Mononuclear cell (primary cell): ENCODE data around the gene C3. TPM values are rescaled to one million over a fixed set of nuclear protein-coding genes. Genes with fewer than 3 reads are reported as not detected.

Experiments used
- H3K27me3 ChIP-seq: 2 replicates; pipeline ENCODE4 v1.6.0; 2011; ENCODE audit warnings: low read length, control low read depth; ENCODE audit not compliant: insufficient read depth
- H3K4me1 ChIP-seq: 2 replicates; pipeline ENCODE4 v1.5.1; 2011; ENCODE audit warnings: mild to moderate bottlenecking, low read length, control low read depth; ENCODE audit not compliant: insufficient read depth
- H3K4me3 ChIP-seq: 2 replicates; pipeline ENCODE4 v1.5.1; 2011; ENCODE audit warnings: mild to moderate bottlenecking, low read length, moderate library complexity
- H3K9me3 ChIP-seq: 2 replicates; pipeline ENCODE4 v1.5.1; 2011; ENCODE audit warnings: low read depth, mild to moderate bottlenecking, control low read depth, low read length
- total RNA-seq: library from RNA; depleted of rRNA; stranded (reverse); fragments of >200 nt; gene quantifications from one replicate; pipeline ENCODE4 v1.2.3, GENCODE V29; 2012

Gene C3
- total RNA-seq, 1 donor: 3.1 TPM

DNA sequence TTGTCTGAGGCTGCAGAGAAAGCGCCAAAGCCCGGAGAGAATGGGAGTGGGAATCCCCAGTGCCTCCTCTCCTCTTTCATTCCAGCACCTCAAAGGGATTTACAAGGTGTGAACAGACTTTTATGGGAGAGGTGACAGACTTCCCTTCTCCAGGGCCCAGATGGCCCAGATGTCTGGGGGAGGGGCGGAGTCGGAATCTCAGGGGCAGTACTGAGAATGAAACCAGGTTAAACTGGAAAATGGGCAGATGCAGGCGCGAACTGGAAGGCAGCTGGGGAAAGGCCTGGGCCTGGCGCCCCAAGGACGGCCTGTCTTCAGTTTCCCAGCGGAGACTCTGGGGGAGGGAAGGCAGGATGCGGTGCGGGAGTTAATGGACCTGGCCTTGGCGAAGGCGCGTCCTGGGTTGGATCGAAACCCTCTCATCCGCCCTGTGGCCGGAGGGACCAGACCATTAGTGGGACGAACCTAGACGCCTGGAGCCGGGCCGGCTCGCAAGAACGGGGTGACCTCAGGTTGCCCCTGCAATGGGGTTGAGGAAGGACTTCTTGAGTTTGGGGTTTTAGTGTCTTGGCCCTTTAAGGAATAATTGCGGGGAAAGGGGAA, 18.4 kb upstream of the C3 start:
- Histone ChIP-seq H3K4me1 (peaks cover 54% of the 10 kb centered on the region), H3K9me3 (no peaks in the 10 kb centered on the region), H3K27me3 (no peaks in the 10 kb centered on the region), H3K4me3 (peak overlapping the region; percentile 32)

DNA sequence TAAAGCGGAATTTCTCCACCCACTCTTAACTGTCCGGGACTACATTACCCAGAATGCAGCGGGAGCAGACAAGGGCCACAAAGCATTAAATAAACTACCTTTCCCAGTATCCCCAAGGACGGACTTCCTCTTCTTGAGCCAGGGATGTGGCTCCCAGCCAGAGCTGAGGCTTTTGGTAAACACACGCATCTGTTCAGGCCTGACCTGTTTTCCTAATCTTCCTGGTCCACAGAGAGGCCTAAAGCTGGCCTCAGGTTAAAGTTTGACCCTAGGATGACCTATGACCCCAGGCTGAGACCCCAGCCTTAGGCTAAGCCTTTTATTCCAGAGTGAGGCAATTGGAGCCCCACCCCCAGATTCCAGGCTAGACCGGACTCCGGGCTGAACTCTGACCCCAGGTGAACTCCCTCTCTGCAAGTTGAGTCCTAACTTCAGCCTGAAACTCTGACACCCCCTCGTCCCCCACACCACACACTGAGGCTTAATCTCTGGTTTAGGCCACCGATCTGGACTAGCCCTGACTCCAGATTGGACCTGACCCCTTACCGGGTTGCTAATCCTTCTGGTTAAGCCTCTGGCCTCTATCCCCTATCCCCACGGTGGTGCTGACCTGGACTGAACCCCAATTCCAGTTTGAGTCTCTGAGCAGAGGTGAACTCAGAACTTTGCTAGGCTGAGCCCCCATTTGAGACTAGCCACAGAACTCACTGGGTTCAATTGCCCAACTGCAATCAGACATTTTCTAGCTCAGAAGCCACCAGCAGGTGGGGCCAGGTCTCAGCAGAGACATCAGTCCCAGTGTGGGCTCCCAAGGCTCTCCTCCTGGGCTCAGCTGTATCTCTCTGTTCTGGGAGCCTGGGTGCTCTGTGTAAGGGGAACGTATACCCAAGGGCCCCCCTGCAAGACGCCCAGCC, 17.7 kb upstream of the C3 start:
- H3K4me1 ChIP-seq: peaks cover 54% of the 10 kb centered on the region
- H3K9me3 ChIP-seq: no peaks in the 10 kb centered on the region
- H3K27me3 ChIP-seq: no peaks in the 10 kb centered on the region
- H3K4me3 ChIP-seq: peak overlapping the region; percentile 16

DNA sequence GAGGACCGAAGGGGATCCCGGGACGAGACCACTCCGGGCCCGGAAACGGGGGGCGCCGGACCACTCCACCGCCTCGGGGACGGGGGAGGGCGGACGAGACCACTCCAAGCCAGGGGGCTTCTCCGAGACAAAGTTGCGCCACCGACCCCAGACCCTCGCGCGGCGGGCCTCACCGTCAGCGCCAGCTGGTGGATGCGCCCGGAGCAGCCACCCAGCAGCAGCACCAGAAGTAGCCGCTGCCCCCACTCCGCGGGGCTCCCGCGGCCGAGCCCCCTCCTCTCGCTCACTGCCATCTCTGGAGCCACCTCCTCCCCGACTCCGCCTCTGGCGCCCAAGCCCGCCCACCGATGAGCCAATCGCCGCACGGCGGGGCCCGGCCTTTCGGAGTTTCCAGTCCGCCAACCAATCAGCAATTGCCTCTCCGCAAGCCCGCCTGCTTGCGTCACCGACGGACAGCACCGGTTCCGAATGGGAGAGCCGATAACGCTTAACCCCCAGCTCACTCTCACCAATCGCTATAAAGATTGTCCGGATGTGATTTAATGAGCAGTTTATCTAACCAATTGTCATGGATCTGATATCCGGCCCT, 16.9 kb upstream of the C3 start, which contains the start of gene GPR108:
Gene GPR108 (minus strand): TSS at position 297 of the 589 bp plus-strand sequence. CDS start 4 bp downstream, at position 293.
- Histone ChIP-seq H3K9me3 (no peaks in the 10 kb centered on the region), H3K27me3 (no peaks in the 10 kb centered on the region)

DNA sequence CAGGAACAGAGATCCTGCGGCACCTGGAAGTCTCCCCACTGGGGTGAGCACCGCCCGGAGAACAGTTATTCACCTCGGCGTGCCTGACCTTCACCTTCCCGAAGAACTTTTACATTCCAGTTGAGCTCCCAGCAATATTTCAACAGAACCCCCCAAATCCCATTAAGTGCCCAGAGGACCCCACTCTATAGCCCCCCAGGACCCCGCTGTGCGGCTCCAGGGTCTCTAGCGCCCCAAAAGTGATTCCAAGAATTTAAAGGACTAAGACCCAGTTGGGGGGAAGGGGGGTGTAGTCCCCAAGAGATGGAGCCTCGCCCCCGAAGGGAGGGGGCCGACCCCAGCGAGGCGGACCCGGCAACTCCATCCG, 16.4 kb upstream of the C3 start:
- Histone ChIP-seq H3K27me3 (no peaks in the 10 kb centered on the region), H3K9me3 (no peaks in the 10 kb centered on the region), H3K4me1 (peaks cover 54% of the 10 kb centered on the region), H3K4me3 (peak overlapping the region; percentile 46)

More for the DNA sequence above, 16.9 kb upstream of the C3 start, which contains the start of gene GPR108:
- Histone ChIP-seq H3K4me3 (peak within 1 kb of the TSS; percentile 46), H3K4me1 (peaks cover 54% of the 10 kb centered on the region)

DNA sequence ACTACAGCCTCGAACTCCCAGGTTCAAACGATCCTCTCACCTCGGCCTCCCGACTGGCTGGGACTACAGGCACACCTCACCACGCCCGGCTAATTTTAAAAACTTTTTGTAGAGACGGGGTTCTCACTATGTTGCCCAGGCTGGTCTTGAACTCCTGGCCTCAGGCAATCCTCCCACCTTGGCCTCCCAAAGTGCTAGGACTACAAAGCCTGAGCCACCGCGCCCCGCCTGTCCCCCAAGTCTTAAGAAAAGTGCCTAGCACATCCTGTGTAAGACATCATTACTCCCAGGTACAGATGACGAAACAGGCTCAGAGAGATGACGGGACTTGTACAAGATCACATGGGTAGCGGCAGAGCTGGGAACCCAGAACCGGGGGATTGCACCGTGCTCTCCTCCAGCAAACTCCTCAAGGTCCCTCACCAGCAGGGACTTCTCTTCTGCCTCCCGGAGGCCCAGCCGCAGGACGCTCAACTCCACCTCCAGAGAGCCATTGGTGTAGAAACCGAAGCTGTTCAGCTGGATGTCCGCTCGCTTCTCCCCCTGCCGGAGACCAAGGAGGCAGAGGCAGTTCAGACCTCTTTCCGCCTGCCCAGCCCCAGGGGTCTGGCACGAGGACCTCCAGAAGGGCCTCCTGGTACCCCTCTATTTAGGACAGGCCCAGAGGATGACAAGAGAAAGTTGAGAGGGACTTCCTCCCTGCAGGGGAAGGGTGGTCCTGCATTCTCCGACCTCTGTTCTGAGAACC, 15.9 kb upstream of the C3 start:
- peak overlapping the region; percentile 46 for H3K4me3 ChIP-seq
- H3K4me1 ChIP-seq: peaks cover 51% of the 10 kb centered on the region
- H3K9me3 ChIP-seq: no peaks in the 10 kb centered on the region
- H3K27me3 ChIP-seq: no peaks in the 10 kb centered on the region

DNA sequence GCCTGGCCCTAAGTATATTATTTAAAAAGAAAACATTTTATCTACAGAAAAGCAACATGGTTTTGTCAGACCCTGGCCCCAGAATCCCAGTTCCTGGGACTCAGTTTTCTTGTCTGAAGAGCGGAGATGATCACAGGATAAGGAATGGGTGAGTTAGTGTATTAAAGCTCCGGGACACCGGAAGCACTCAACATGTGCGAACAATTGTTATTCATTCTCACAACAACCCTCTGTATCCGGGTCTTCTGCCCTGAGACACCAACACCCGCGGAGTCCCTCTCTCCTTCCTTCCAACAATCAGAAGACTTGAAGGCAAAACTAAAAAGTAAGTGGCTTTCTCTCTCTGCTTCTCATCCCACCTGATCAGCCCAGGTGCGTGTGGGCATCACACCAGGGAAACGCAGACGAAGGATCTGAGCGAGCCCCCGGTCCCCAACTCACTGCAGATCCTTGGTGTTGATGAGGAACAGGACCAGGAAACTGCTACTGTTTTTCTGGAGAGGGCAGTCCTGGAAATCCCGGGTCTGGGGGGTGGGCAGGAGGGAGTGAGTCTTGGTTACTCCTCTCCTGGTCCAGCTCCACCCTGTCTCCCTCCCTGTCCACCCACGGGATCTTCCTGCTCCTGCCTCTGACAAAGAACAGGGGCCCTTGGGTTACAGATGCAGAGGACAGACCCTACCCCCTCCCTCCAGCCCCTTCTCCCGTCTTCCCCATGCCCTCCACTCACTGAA, 14.9 kb upstream of the C3 start:
- H3K27me3 ChIP-seq: no peaks in the 10 kb centered on the region
- peaks cover 41% of the 10 kb centered on the region for H3K4me1 ChIP-seq
- H3K4me3 ChIP-seq: no peak overlapping the region
- H3K9me3 ChIP-seq: no peaks in the 10 kb centered on the region

DNA sequence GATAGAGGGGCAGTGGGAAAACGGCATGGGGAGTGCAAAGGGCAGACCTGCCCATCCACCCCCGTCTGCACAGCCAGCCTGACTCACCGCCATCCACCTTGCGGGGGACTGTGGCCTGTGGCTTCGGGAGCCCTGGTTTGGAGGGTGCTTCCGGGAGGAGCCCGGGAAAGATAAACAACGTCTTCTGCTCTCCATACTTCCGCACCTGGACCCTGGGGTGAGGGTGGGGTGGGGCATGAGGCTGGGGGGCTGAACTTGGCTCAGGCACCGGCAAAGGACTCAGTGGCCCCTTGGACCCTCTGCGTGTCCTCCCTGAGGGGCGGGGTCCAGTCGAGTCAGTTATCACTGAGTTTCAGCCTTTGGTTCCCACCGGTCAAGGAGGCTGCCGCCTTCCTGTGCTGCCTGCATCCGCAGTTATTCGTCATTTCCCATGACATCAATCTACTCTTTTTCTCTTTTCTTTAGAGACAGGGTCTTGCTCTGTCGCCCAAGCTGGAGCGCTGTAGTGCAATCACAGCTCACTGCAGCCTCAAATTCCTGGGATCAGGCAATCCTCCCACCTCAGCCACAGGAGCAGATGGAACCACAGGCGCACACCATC, 13.7 kb upstream of the C3 start:
- H3K9me3 ChIP-seq: no peaks in the 10 kb centered on the region
- no peak overlapping the region for H3K4me3 ChIP-seq
- no peaks in the 10 kb centered on the region for H3K27me3 ChIP-seq
- peaks cover 41% of the 10 kb centered on the region for H3K4me1 ChIP-seq

DNA sequence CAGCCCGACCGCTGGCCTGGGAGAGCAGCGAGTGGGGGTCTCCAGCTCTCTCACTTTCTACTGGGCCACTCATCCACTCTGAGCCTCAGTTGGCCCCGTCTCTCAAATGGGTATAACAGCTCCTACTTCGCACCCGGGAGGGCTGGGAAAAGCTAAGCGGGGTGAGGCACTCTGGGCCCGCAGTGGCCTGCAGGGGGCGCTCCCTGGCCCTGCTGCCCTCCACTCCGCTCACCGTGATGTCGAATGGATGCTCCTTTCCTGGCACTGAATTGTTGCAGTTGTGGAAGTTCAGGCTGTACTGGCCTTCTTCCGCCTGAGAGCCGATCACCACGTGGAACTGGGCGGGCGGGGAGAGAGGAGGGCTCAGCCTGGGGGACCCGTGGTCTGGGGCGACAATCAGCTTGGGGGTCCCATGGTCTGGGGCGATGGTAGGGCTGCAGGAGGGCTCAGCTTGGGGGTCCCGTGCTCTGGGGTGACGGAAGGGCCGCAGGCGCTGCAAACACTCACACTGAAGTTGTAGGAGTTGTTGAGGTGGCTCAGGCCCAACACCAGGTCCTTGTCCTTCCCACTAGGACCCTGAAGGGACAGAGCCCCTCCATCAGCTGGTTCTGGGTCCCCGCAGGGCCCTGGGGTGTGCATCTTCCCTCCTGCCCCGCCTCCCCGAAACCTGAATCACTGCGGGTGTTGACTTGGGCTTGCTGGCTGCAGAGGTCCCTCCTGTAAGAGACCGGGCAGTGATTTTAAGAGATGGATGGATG, 13.1 kb upstream of the C3 start:
- Histone ChIP-seq H3K27me3 (no peaks in the 10 kb centered on the region), H3K9me3 (no peaks in the 10 kb centered on the region), H3K4me3 (no peak overlapping the region), H3K4me1 (peaks cover 41% of the 10 kb centered on the region)

DNA sequence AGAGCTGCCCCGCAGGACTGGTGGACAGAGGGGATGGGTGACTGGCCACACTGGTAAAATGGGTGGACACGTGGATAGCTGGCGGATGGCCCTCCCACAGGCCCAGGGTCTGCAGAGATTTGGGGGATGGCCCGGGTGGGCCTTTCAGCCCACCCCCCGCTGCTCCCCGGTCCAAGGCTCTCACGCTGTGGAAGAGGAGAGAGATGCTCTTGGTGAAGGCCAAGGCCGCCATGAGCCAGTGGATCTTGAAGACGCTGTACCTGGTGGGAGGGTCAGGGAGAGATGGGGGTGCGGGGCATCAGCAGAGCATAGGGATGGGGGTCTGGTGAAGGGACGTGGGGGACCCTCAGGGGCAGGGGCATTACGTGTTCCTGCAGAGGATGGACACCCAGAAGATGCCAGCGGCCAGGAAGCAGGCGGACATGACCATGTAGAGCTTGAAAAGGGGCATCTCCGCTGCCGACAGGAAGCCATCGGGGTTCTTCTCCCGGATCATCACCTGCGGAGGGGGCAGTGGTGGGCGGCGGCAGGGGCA, 12.4 kb upstream of the C3 start:
- peaks cover 41% of the 10 kb centered on the region for H3K4me1 ChIP-seq
- H3K9me3 ChIP-seq: no peaks in the 10 kb centered on the region
- no peak overlapping the region for H3K4me3 ChIP-seq
- H3K27me3 ChIP-seq: no peaks in the 10 kb centered on the region

DNA sequence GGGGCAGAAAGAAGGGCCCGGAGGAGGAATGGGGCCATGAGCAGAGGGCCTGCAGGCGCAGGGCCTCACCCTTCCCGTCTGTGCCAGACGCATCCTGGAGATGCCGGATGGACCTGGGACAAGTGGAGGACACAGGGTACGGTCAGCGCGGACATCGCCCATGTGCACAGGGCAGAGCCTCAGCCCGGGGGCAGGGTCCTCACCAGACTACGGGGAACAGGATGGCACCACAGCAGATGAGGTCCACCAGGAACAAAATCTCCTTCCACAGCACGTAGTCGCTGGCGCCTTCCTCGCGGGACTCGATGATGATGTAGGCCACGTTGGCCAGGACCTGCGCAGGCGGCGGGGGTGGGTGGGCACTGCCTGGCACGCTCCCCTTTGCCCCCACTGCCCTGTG, 11.4 kb upstream of the C3 start:
- Histone ChIP-seq H3K4me3 (no peak overlapping the region), H3K27me3 (no peaks in the 10 kb centered on the region), H3K4me1 (peaks cover 42% of the 10 kb centered on the region), H3K9me3 (no peaks in the 10 kb centered on the region)

DNA sequence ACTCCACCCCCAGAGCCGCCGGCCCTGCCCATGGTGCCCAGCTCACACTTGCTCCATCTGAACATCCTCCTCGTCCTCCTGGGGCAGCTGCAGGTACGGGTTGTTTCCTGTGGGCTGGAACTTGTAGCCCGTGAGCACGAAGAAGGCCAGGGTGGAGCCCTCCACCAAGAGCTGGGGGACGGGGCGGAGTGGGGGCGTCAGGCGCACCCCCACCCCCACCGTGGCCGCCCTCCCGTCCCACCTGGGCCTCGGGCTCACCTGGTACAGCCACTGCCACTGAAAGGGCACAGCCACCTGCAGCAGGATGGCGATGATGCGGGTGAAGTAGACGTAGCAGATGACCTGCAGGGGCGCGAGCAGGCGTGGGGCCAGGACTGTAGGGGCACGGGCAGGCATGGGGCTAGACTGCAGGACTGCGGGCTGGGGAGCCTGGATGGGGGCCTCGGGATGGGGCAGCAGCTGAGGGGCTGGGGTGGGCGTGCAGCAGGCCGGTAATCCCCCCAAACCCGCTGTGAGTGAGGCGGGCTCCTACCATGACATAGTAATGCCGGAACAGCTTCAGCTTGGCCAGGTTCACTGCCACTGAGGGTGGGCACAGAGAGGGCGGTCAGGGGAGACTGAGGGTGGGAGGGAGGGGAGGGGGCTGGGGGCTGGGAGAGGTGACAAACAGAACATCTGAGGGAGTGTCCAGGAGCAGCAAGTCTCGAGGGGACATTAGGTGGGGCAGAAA, 10.7 kb upstream of the C3 start:
- Histone ChIP-seq H3K9me3 (no peaks in the 10 kb centered on the region), H3K4me3 (no peak overlapping the region), H3K27me3 (no peaks in the 10 kb centered on the region), H3K4me1 (peaks cover 35% of the 10 kb centered on the region)

DNA sequence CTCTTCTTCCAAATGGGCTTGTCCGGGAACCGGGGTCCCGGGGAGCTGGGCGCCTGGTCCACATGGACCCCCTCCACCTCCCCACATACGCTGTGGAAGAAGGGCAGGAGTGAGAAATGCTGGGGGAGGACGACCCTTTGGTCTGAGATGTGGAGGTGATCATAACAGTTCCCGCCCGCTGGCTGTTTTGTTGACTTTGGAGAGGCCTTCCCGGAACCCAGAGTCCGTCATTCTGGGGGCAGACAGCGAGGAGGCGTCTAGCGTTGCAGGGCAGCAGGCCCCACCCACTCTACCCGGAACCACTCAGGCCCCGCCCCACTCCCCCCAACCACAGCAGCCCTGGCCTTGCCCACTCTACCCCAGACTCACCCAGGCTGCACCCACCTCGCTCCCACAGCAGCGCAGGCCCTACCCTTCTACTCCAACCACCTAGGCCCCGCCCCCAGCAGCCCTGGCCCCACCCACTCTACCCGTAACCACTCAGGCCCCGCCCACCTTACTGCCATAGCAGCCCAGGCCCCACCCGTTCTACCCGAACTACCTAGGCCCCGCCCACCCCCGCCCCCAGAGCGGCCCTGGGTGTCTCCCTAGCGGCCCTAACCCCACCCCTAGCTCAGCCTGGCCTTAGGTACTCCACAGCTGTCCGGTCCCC, 9.8 kb upstream of the C3 start:
- H3K4me1 ChIP-seq: peaks cover 29% of the 10 kb centered on the region
- H3K27me3 ChIP-seq: no peaks in the 10 kb centered on the region
- no peak overlapping the region for H3K4me3 ChIP-seq
- no peaks in the 10 kb centered on the region for H3K9me3 ChIP-seq
